Middle frontal gyrus (tissue), 1 donor: ENCODE data around the gene CLDN5.

ENCODE experiments used
- DNase-seq: peaks from one replicate; pipeline ENCODE4 v3.0.0-alpha.2; 2015; ENCODE audit warnings: low spot score; ENCODE audit errors: extremely low spot score

The CLDN5 gene

DNA sequence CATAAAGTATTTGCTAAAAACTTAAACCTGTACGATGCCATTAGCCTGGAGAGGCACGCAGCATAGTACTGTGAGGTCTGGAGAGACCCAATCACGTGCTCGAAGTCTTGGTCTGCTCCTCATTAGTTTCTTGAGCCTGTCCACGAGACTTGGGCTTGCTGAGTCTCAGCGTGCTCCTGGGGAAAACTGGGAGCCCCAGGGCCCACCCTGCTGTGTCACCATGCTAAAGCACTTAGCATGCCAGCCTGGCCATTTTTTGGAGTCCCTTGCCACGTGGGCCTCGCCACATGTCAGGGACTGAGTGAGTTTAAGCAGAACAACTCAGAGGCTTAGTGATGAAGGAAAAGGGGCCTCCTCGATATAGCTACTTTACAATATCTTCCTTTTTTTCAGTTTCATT is 41.9 kb downstream of the CLDN5 start:
- no peak for DNase-seq

DNA sequence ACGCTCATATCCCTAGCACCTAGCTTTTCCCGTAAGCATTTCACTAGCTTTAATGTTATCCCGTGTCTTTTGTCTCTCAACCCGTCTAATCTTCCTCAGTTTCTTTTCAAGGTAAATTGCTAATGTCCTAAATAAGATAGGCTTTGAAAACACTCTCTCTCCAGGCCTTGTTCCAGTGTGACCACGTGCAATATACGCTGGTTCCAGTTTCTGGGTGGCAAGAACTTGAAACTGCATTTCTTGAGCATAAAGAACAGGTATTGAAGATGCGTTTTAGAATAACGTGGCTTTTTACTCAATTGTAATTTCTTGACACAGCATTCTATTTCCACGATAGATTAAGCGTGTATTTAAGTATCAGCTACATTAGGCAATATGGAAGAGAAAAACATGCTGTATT is 43.4 kb downstream of the CLDN5 start:
- no peak for DNase-seq

DNA sequence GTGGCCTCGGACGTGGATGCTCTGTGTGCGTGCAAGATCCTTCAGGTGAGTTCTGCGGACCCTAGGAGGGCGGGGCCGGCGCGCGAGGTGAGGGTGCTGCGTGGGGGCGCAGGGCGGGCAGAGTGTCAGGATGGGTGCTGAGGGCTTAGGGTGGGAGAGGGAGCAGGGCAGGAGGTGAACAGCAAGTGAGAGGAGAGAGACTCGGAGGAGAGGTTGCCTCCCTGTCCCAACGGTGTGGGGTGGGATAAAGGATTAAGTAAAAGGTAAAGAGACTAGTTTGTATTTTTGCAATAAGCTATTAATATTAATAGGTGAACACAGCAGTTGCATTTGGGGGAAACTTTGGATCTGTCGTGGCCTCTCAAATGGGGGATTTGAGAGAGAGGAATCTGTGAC is 44.0 kb downstream of the CLDN5 start:
- no peak for DNase-seq

DNA sequence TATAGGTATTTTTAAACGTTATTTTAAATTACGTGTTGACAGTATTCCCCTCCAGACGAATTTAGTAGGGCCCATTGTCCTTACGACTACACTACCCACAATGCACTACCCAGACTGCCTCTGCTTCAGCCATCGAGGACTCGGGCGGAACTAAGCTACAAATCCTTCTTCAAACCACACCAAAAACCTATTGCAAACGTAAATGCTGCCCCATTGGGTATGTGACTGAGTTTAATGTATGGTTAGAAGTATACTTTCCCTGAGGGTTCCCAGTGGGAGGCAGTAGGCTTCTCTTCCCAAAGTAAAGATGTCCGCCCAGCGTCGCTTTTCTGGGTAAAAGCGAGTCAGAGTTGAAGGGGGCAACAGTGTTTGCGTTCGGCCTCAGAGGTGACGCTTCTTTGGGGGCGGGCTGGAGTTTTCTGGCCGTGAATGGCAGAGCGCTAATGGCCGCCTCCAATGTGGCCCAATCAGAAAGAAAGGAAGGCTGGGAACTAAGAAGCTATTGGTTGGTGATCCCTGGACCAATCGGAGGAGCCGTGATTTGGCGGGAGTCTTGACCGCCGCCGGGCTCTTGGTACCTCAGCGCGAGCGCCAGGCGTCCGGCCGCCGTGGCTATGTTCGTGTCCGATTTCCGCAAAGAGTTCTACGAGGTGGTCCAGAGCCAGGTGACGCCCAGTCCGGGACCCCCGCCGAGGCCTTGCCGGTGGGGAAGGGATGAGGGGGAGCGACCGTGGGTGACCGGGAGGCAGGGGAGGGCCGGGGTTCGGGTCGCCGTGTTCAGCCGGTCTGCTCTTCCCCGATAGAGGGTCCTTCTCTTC is 44.6 kb downstream of the CLDN5 start, which contains the start of gene CDC45:
Gene CDC45, plus strand, starts transcription at position 566 of the 818 bp plus-strand sequence. Its CDS starts 49 bp downstream, at position 615.
- peak; percentile 96 for DNase-seq

DNA sequence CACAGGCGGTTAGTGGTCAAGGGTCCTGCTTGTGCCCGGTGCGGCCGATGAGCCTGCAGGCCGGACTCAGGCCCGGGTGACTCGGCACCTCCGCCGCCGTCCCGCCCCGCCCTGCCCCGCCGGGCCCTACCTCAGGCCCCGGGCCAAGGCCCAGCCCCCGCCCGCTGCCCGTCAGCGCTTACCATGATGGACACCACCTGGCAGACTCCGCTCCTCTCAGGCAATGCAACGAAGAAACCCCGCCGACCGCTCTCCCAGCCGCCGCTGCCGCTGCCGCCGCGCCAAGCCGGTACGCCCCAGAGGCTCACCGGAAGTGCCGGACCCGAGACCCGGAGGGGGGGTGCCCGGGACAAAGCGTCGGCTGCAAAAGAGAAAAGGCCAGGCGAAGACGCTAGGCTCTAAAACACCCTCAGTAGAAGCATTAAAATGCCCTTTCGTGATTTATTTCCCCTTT is 45.3 kb downstream of the CLDN5 start, which contains the start of gene UFD1:
Gene UFD1, minus strand, starts transcription at position 293 of the 454 bp plus-strand sequence. Its CDS starts 108 bp downstream, at position 185.
- peak; percentile 44 for DNase-seq

DNA sequence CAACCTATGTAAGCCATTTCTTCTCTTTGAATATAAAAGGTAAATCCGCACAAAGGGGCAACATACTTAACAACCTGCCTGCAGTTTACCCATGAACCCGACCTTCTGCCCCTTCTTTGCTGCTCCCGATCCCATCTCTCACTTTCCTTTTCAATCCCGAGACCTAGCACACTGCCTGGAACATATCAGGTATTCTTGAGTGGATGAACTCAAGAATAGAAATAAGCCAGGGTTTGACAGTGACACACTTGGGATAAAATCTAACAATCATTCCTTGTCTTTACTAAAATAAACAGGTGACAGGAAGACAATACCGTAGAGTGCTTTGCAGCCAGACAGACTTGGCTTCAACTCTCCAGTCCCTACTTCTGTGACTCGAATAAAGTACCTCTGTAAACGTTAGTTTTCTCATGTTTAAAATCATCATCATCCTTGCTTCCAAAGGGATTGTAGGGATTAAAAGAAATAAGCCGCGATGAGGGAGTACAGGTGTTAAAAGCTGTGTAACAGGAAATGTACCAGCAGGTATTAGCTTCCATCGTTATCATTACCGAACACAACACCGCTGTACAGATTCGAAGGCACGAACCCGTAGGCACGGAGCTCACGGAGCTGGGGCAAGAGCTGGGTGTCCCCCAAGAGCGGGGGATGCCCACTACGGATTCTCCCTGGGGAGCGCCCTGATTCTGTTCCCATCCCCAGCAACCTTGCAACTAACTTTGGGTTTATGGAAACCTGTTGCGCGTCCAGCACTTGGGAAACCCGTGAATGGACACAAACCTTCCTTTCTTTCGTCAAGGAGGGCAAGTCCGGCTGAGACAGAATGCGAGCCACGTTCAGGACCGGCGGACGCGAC is 45.9 kb downstream of the CLDN5 start:
- DNase-seq = no peak

DNA sequence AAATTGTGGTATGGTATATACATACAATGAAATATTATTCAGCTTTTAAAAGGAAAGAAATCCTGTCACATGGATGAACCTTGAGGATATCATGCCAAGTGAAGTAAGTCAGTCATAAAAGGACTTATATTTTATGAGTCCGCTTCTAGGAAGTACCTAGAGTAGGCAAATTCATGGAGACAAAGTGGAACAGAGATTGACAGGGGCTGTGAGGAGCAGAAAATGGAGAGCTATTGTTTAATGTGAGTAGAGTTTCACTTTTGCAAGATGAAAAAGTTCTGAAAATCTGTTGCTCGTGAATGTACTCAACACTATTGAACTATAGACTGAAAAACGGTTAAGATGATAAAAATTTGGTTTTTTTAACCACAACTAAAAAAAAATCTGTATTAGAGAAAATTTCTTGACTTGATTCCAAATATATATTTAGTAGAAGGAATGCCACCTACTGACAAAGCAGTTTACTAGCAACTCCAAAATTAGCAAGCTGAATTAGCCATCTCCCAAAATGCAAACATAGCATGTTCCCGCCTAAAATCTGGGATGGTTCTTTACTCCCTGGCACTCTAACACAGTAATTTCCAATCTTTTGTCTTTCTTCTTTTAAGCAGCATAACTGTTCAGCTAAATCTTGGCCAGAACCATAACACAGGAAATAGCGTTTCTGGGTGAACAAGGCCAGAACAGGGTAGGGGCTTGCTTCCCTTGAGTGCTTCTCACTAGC is 46.7 kb downstream of the CLDN5 start:
- no peak for DNase-seq

DNA sequence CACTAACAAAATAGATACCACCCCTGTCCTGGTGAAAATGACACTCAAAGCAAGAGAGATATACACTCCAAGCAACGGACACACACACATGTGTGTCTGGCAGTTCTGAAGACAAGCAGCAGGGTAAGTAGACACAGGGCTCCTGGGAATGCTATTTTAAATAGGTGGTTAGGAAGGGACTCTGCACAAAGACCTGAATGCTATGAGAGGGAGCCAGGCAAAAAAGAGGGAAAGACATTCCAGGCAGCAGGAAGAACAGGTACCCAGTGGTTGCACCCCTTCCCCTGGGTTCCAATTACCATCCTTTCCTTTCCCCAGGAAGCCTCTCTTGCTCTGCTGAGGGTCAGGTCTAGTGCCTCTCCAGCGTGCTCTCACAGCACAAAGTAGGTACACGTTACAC is 48.2 kb downstream of the CLDN5 start:
- no peak for DNase-seq

DNA sequence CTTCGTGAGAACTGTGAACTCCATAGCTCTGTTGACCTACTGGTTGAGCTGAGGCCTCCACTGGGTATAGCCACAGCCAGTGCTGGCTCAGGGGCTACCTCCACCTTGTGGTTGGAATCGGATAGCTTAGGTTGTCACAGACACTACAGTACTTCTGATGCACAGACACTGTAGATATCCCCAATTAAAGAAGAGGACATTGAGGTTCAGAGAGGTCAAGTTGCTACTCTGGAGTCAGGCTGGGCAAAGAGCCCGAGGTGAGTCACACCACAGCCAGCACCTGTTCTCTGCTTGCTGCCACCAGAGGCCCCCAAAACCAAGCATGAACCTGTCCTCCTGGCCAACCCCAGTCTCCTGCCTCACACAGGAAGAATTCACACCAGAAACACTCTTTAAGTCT is 50.6 kb downstream of the CLDN5 start:
- no peak for DNase-seq
